HG02870 (cell line): ENCODE data around the gene SFXN5.
"Not testable (repeated sequence)": the region's sequence is repeated elsewhere in the genome, so short reads cannot be mapped to it uniquely, and the experiment has no call there.

Source experiments
- ATAC-seq: cut with Tn5 transposase; IDR thresholded peaks from one replicate; pipeline ENCODE4 v1.9.1; 2021; ENCODE audit warnings: mild to moderate bottlenecking, moderate library complexity; ENCODE audit not compliant: unreplicated experiment

The SFXN5 gene

DNA sequence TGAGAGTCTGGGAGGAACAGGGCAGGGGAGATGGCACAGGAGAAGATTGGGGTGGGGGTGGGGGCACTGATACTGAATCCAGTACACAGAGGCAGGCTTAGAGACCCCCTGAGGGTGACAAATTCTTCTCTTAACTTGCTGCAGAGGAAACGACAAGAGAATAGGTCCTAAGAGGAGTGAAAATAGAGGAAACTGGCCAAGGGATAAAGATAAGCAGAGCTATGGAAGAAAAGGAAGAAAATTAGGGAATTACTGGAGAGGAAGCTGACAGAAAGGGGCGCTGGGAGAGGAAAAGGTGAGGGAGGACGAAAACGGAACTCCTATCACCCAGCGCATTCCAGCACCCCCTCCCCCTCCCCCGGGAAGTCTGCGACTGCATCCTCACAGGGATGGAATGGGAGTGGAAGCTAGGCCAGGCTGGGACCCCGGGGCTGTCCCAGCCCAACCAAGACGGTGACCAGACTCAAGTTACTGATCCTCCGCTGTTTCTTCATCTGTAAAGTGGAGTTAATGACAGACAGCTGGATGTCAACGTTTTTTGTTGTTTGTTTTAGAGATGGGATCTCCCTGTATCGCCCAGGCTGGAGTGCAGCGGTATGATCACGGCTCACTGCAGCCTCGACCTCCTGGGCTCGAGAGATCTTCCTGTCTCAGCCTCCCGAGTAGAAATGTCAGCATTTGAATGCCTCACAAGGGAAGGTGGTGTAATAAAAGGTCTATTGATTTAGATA lies 156.8 kb downstream of the SFXN5 start:
- ATAC-seq: no peak

GRCh38 chr2:72914206-72914559 lies 157.3 kb downstream of the SFXN5 start:
- ATAC-seq: no peak

GRCh38 chr2:72913486-72914205 lies 157.9 kb downstream of the SFXN5 start:
- ATAC-seq: no peak

- ATAC-seq: no peak
These were observed 160.3 kb downstream of the SFXN5 start for GRCh38 chr2:72911256-72911655.

DNA sequence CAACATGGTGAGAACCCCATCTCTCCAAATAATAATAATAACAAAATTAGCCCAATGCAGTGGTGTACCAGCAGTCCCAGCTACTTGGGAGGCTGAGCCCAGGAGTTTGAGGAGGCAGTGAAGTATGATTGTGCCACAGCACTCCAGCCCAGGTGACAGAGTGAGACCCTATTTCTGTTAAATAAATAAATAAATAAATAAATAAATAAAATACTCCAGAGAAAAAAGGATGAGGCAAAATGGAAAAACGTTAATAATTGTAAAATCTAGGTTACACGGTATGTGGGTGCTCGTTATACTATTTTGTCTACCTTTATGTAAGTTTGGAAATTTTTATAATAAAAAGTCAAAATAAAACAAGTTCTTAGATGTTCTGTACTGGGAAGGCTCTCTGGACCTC lies 162.8 kb downstream of the SFXN5 start:
- no peak for ATAC-seq

DNA sequence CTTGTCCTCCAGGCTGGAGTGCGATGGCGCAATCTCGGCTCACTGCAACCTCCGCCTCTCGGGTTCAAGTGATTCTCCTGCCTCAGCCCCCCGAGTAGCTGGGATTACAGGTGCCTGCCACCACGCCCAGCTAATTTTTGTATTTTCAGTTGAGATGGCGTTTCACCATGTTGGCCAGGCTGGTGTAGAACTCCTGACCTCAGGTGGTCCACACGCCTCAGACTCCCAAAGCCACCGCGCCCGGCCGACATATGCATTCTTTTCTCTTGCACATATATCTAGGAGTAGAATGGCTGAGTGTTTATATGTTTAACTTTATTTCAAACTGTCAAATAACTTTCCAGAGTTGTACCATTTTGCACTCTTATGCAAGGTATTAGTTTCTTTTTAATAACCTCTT lies 164.1 kb downstream of the SFXN5 start:
- not testable (repeated sequence) for ATAC-seq

DNA sequence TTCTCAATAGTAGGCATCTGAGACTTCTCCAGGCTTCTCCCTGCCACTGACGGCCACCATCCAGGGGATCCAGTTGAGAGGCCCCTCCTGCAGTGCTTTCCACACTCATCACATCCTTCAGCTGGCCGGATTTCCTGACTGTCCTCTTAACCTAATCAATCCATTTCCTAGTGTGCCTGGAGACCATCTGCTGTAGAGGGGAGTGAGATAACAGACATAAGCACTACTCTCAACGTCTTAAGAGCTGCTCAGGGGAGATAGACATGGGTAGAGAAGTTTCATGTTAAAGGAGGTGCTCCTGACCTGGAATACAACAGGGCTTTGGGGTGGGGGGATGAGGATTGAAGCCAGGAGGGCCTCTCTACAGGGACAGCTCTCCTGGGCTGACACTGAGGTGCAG lies 170.1 kb downstream of the SFXN5 start:
- no peak for ATAC-seq

DNA sequence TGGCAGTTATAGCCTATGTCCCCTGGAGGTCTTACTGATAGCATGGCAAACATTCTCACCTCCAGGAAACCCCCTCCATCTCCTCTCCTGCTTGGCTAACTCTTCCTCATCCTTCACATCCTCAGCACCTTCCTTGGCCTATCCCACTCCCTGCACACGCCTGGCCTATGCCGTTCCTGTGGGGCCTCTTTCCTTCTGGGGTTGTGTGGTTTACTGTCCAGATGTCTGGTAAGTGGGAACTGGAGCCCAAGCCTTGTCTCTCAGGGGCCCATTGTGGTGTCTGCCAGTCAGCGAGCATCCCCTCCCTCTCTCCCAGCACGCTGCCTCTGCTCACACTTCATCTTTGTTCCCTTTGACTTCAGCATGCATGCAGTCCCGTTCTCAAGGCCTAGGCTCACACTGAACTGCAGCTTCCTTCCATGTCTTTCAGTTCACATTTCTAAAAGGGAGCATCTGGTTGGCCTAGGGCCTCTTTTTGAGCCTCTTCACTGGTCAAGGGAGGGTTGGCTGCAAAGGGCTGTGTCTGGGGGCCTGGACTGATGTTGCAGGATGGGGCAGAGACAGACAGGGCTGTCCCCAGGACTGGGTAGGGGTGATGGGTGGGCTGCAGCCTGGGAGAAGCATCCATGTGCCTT lies 171.2 kb downstream of the SFXN5 start:
- ATAC-seq: no peak

DNA sequence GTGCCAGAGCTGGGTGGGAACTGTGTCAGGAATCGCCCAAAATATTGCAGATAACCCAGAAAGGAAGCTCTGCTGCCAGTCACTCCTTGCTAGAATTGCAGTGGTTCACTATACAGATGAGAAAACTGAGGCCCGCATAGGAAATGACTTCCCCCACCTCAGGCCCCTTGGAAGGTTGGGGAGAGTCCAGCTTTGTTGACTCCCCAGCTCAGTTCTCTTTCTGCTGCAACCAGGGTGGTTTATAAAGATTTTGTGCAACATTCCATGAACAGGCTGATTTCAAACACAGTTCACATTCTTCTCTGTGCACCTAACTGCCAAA lies 173.0 kb downstream of the SFXN5 start:
- ATAC-seq: no peak

DNA sequence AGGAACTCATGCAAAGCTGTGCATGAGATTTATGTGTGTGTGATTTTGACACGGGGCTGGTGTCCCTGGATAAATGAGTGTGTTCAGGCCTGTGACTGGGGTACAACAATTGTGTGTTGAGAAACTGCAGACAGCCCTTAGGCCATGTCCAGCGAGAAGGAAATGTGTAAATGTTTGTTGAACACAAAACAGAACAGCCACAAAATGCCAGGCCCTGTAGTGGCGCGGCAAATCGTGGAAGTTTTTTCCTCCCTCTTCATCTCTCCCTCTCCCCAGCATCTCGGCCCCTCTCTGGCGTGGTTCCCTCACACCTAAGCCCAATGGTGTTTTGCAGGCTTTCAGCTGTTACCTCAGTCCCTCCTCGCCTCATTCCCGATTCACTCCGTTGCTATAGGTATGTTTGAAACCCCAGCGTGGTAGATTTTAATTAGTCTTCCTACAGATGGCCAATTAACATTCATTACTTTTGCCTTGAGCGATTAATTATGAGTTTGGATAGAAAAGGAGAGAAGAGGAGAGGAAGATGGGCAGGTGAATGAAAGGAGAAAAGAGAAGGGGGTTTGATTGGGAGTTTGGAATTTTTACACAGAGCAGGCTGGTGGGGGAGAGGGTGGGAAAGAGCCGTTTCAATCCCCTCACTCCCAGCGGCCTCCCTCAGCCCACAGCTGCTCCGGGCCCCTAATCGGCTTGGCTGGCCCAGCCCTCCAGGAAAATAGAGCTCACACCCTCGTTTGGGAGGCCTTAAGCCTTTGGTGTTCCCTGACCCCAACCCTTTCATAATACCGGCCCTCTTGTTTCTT lies 173.5 kb downstream of the SFXN5 start:
- no peak for ATAC-seq

DNA sequence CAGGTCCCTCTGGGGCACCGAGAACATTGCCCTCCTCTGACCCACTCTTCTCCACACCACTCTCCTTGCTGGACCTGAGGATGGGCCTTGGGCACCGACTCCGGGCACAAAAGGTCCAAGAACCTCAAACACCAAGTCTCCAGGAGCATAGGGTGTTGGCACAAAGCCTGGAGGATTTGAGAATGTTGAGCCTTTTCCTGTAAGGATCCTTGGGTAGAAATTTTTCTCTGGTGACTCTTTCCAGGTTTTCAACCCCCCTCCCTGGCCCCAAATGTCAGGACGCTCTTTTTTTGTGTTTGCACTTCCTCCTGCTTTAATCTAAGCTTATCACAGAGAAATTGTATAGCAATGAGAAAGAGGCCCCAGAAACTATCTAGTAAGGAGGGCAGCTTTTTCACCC lies 175.1 kb downstream of the SFXN5 start:
- ATAC-seq: no peak

- ATAC-seq: no peak
These were observed 175.7 kb downstream of the SFXN5 start for GRCh38 chr2:72895759-72896281.

DNA sequence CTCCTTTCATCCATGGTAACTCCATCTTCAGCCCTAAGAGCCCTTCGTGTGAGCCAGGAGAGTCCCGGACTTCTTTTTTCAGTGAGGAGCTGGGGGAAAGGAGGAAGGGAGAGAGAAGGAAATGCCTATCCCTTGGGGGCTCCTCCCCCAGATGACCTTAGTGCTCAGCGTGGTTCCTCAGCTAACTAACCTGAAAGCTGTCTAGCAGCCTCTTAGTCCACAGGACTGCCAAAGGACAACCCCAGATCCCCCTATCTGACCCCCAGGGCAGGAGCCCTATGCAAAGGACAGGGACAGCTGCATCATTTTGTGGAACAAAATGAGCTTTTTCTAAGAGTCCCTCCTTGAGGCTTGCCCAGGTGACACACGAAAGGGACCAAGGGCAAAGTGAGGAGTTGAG lies 176.4 kb downstream of the SFXN5 start:
- ATAC-seq: no peak

GRCh38 chr2:72894514-72894913 lies 177.0 kb downstream of the SFXN5 start:
- ATAC-seq: no peak

- ATAC-seq: peak; percentile 57
These were observed 177.8 kb downstream of the SFXN5 start for GRCh38 chr2:72893594-72894319.

DNA sequence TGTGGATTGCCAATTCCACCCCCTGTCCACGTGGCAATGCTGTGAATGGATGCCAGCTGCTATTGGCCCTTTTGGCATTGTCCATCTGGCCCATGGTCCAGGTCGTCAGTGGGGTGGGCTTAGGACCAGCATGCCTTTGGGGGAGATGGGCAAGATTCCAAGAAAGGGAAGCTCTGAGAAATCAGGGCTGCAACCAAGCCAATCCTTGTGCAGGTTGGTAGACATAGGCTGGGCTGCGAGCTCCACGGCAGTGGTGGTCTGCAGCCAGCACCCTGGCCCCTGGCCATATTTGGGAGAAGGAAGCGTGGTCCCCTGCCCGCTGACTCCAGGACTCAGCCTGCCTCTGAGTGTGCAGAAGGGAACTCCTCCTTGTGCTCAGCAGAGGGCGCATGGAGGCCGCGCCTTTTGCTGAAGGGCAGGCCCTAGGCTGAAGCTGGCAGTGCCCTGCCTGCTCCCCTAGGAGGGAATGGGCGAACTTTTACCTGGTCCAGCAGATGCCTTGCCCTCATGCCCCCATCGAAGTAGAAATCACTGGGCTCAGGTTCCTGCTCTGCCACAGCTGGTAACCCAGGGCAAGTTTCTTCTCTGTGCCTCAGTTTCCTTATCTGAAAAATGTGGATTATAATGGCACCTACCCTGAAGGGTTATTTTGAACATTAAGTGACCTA lies 178.9 kb downstream of the SFXN5 start:
- ATAC-seq: no peak
